ENCODE measurements around the gene SLIT3. TPM values are rescaled to one million over a fixed set of nuclear protein-coding genes. Genes with fewer than 3 reads are reported as not detected.

SLIT3 gene
- total RNA-seq, 4 donors from 2014 or later, result 0.97 to 6.1 (median 3.4) TPM

- H3K4me3 ChIP-seq, result no peak overlapping the region
- no peak for ATAC-seq
- H3K9me3 ChIP-seq, result no peaks in the 10 kb centered on the region
- DNase-seq, result no peak
- no peaks in the 10 kb centered on the region for H3K36me3 ChIP-seq
- no peak for TF ChIP-seq POLR2A (IDR thresholded peaks at IDR 0.05)
- TF ChIP-seq, protein P1, sequence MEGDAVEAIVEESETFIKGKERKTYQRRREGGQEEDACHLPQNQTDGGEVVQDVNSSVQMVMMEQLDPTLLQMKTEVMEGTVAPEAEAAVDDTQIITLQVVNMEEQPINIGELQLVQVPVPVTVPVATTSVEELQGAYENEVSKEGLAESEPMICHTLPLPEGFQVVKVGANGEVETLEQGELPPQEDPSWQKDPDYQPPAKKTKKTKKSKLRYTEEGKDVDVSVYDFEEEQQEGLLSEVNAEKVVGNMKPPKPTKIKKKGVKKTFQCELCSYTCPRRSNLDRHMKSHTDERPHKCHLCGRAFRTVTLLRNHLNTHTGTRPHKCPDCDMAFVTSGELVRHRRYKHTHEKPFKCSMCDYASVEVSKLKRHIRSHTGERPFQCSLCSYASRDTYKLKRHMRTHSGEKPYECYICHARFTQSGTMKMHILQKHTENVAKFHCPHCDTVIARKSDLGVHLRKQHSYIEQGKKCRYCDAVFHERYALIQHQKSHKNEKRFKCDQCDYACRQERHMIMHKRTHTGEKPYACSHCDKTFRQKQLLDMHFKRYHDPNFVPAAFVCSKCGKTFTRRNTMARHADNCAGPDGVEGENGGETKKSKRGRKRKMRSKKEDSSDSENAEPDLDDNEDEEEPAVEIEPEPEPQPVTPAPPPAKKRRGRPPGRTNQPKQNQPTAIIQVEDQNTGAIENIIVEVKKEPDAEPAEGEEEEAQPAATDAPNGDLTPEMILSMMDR (IDR thresholded peaks at IDR 0.05 in 4 of 5, conservative IDR thresholded peaks at IDR 0.05 in 1 of 5), result no peak
- in situ Hi-C loops (cut with MboI; ENCODE audit: low sequenced_read_pairs in 4 of 4) (loop anchor here (5.0 to 25.0 kb wide), 6 partner anchors 207 to 597 kb away; partner anchors contain the start of genes SLIT3 (in 3 of the 4) and SPDL1 (in 2 of the 4)), intact Hi-C loops (cut with DNase I; ENCODE audit: low total_unique reads) (loop anchor here (5.0 kb wide), 2 partner anchors 207 to 592 kb away; partner anchors contain the start of gene SPDL1)
- H3K27me3 ChIP-seq, result no peaks in the 10 kb centered on the region
- H3K4me1 ChIP-seq, result no peaks in the 10 kb centered on the region
- H3K27ac ChIP-seq, result no peak overlapping the region
Observed at GRCh38 chr5:168989731-168990505, 311.0 kb downstream of the SLIT3 start.

DNA sequence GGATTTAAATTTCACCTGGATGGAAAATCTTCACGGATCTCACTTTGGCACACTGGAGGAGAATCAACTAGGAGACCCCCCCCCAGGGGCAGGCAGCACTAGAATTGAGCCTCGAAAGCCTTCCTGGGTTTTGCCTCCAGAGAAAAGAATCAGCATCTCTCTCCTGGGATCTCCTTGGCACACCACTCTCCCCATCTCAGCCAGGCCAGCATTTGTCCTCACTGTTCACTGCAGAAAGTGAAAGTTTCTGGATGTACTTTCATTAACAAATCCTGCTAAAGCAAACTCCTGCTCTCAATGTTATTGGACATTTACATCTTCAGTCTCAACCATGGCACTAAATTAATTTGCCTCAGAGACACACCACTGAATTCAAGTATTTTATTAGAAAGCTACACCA, 312.2 kb downstream of the SLIT3 start:
- Histone ChIP-seq H3K9me3 (no peaks in the 10 kb centered on the region), H3K36me3 (no peaks in the 10 kb centered on the region), H3K27ac (no peak overlapping the region), H3K27me3 (no peaks in the 10 kb centered on the region), H3K4me1 (no peaks in the 10 kb centered on the region), H3K4me3 (no peak overlapping the region)
- no peak for DNase-seq
- no peak for ATAC-seq
- TF ChIP-seq POLR2A (IDR thresholded peaks at IDR 0.05), result no peak
- intact Hi-C loops (cut with DNase I; ENCODE audit: low total_unique reads), result loop anchor here (5.0 kb wide), 2 partner anchors 209 to 594 kb away; partner anchors contain the start of gene SPDL1
- in situ Hi-C loops (cut with MboI; ENCODE audit: low sequenced_read_pairs in 4 of 4), result loop anchor here (5.0 to 25.0 kb wide), 6 partner anchors 209 to 599 kb away; partner anchors contain the start of genes SLIT3 (in 3 of the 4) and SPDL1 (in 2 of the 4)

GRCh38 chr5:168987543-168988300, 313.2 kb downstream of the SLIT3 start:
- intact Hi-C loops (cut with DNase I; ENCODE audit: low total_unique reads) (loop anchor here (1.0 to 5.0 kb wide), 3 partner anchors 210 to 595 kb away; partner anchors contain the start of gene SPDL1), in situ Hi-C loops (cut with MboI; ENCODE audit: low sequenced_read_pairs in 4 of 4) (loop anchor here (5.0 to 25.0 kb wide), 6 partner anchors 210 to 600 kb away; partner anchors contain the start of genes SLIT3 (in 3 of the 4) and SPDL1 (in 2 of the 4))
- DNase-seq (peak in 1 of 2 donors; percentile 30), ATAC-seq (peak; percentile 55 to 56)
- Histone ChIP-seq H3K9me3 (no peaks in the 10 kb centered on the region), H3K27me3 (no peaks in the 10 kb centered on the region), H3K4me3 (no peak overlapping the region), H3K36me3 (no peaks in the 10 kb centered on the region), H3K4me1 (no peaks in the 10 kb centered on the region), H3K27ac (no peak overlapping the region)
- TF ChIP-seq POLR2A (IDR thresholded peaks at IDR 0.05), result no peak
- TF ChIP-seq, protein P1 (IDR thresholded peaks at IDR 0.05 in 4 of 5, conservative IDR thresholded peaks at IDR 0.05 in 1 of 5), result peak; percentile 48 to 85 (median 71)

DNA sequence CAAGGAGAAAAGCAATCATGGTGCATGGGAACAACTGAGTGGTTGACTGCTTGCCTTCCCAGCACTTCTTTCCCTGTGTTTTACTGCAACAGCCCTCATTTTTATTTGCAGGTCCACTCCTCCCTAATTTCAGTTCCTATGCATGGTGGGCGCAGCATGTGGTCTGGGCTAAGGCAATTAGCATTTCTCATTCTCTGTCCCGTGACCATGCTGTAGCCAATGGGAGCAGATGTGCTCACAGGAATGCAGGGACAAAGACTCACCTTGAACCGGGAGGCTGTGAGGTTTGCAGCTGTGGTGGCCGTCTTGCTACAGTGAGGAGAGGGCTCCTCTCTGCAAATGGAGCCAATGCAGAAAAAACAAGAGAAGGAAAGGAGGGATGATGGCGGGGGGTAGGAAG, 315.5 kb downstream of the SLIT3 start:
- intact Hi-C loops (cut with DNase I; ENCODE audit: low total_unique reads), result loop anchor here (5.0 kb wide), 2 partner anchors 212 to 597 kb away; partner anchors contain the start of gene SPDL1
- in situ Hi-C loops (cut with MboI; ENCODE audit: low sequenced_read_pairs in 4 of 4), result loop anchor here (5.0 to 25.0 kb wide), 6 partner anchors 212 to 602 kb away; partner anchors contain the start of genes SLIT3 (in 3 of the 4) and SPDL1 (in 2 of the 4)

More for the DNA sequence above, 315.5 kb downstream of the SLIT3 start:
- H3K36me3 ChIP-seq, result no peaks in the 10 kb centered on the region
- DNase-seq (no peak), ATAC-seq (no peak)
- TF ChIP-seq, protein P1 (IDR thresholded peaks at IDR 0.05 in 4 of 5, conservative IDR thresholded peaks at IDR 0.05 in 1 of 5), result no peak
- no peak for TF ChIP-seq POLR2A (IDR thresholded peaks at IDR 0.05)
- H3K4me3 ChIP-seq, result no peak overlapping the region
- no peaks in the 10 kb centered on the region for H3K9me3 ChIP-seq
- H3K27ac ChIP-seq, result no peak overlapping the region
- H3K4me1 ChIP-seq, result no peaks in the 10 kb centered on the region
- H3K27me3 ChIP-seq, result no peaks in the 10 kb centered on the region

Data from gastrocnemius medialis (tissue), 4 donors.